Upper lobe of left lung (tissue), 4 donors: ENCODE results near the gene NGB.

Experiments used
- POLR2A ChIP-seq, 4 donors: fragments of 450-650 bp; IDR thresholded peaks; one replicate each; pipeline ENCODE4 v1.5.1; 2016 to 2017; ENCODE audit warnings: antibody characterized with exemption in 4 of 4, mild to moderate bottlenecking in 2 of 4
- POLR2AphosphoS5 ChIP-seq, 2 donors: sonication (generic); formaldehyde crosslinking; IDR thresholded peaks; one replicate each; pipeline ENCODE4 v1.5.1; 2017; ENCODE audit warnings: antibody characterized with exemption in 2 of 2
- TF ChIP-seq, protein P1 (sequence below), 6 experiments: fragments of 450-650 bp in 4 of 6; fragments of 200-600 bp in 2 of 6; sonication (generic) in 2 of 6; IDR thresholded peaks; one replicate each; pipeline ENCODE4 v1.5.1; 2016 to 2019; ENCODE audit warnings: antibody characterized with exemption in 6 of 6

DNA sequence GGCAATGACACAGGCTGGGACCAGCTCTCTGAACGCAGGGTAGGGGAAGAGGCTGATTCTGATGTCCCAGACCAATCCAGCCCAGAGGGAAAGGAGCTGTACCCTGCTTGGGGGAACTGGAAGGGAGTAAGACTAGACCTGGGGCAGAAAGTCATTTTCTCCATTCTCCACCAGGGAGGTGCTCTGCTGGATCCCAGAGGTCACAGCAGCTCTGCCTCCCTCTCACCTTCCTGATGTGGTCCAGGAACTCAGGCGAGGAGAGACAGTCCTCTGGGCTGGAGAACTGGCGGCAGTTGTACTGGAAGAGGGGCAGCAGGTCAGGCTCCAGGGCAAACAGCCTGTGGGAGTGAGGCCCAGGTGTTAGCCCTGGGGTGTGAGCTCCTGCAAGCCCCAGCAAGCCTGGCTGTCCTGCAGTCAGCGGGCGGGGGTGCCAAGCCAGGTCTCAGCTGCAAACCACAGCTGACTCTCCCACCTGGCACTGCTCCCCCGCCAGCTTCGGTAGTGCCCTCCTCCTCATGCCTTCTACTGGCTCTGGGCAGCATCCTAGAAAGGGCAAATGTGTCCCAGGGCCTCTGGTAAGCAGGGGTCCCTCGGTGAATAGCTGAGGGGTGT, 1.9 kb downstream of the NGB start:
- TF ChIP-seq, protein P1, sequence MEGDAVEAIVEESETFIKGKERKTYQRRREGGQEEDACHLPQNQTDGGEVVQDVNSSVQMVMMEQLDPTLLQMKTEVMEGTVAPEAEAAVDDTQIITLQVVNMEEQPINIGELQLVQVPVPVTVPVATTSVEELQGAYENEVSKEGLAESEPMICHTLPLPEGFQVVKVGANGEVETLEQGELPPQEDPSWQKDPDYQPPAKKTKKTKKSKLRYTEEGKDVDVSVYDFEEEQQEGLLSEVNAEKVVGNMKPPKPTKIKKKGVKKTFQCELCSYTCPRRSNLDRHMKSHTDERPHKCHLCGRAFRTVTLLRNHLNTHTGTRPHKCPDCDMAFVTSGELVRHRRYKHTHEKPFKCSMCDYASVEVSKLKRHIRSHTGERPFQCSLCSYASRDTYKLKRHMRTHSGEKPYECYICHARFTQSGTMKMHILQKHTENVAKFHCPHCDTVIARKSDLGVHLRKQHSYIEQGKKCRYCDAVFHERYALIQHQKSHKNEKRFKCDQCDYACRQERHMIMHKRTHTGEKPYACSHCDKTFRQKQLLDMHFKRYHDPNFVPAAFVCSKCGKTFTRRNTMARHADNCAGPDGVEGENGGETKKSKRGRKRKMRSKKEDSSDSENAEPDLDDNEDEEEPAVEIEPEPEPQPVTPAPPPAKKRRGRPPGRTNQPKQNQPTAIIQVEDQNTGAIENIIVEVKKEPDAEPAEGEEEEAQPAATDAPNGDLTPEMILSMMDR (IDR thresholded peaks at IDR 0.05): no peak
- TF ChIP-seq POLR2A (IDR thresholded peaks at IDR 0.05): no peak
- TF ChIP-seq POLR2AphosphoS5 (IDR thresholded peaks at IDR 0.05): no peak
